Cardiac muscle cell (in vitro differentiated cells and primary cell): ENCODE measurements around the gene ATP5MG. TPM values are rescaled to one million over a fixed set of nuclear protein-coding genes. Genes with fewer than 3 reads are reported as not detected.

Source experiments
- DNase-seq, 2 donors: peaks; one replicate each; pipeline versions ENCODE4 v3.0.0 to v3.0.0-alpha.2; 2010 to 2017; ENCODE audit warnings: low read depth in 1 of 2, low spot score in 1 of 2
- H3K27ac ChIP-seq: fragments of 200-600 bp; sonication (generic); 2 replicates; pipeline ENCODE4 v1.5.1; 2016
- H3K27me3 ChIP-seq: fragments of 200-600 bp; sonication (generic); 2 replicates; pipeline ENCODE4 v1.6.0; 2016; ENCODE audit warnings: control low read depth
- H3K36me3 ChIP-seq: fragments of 200-600 bp; sonication (generic); 2 replicates; pipeline ENCODE4 v1.5.1; 2016; ENCODE audit warnings: control low read depth
- H3K4me1 ChIP-seq: fragments of 200-600 bp; sonication (generic); 2 replicates; pipeline ENCODE4 v1.8.1; 2017; ENCODE audit warnings: low read depth, mild to moderate bottlenecking, mixed run types
- H3K4me3 ChIP-seq: fragments of 200-600 bp; sonication (generic); 2 replicates; pipeline ENCODE4 v1.5.1; 2016; ENCODE audit warnings: mild to moderate bottlenecking
- H3K9me3 ChIP-seq: fragments of 200-600 bp; sonication (generic); 2 replicates; pipeline ENCODE4 v1.5.1; 2017; ENCODE audit warnings: low read depth, mild to moderate bottlenecking, control low read depth
- CTCF ChIP-seq: IDR thresholded peaks from 2 replicates; pipeline ENCODE4 v1.5.1; 2012; ENCODE audit warnings: low read depth, mild to moderate bottlenecking, low read length
- polyA plus RNA-seq: library from polyadenylated mRNA; unstranded; fragments of >200 nt; fragmentation: Nextera tagmentation; extraction: Ambion mirVana; gene quantifications from 2 replicates; pipeline ENCODE4 v1.2.1, GENCODE V29; 2016
- total RNA-seq: library from RNA; depleted of rRNA; stranded (reverse); fragments of >200 nt; gene quantifications from 2 replicates; pipeline ENCODE4 v1.2.3, GENCODE V29; 2016

The ATP5MG gene
- total and polyA plus RNA-seq, 2 experiments from 2014 or later, result 65.3 to 884 TPM

- TF ChIP-seq CTCF, result no peak
- H3K36me3 ChIP-seq, result peaks cover 30% of the 10 kb centered on the region
- H3K4me3 ChIP-seq, result no peak overlapping the region
- H3K4me1 ChIP-seq, result no peaks in the 10 kb centered on the region
- no peak overlapping the region for H3K27ac ChIP-seq
- no peaks in the 10 kb centered on the region for H3K27me3 ChIP-seq
- H3K9me3 ChIP-seq, result no peaks in the 10 kb centered on the region
- DNase-seq, result no peak
Measured at GRCh38 chr11:118366287-118366686, 35.1 kb upstream of the ATP5MG start.

GRCh38 chr11:118370774-118371173 lies 30.6 kb upstream of the ATP5MG start:
- Histone ChIP-seq H3K9me3 (no peaks in the 10 kb centered on the region), H3K36me3 (peaks cover 50% of the 10 kb centered on the region), H3K27me3 (no peaks in the 10 kb centered on the region), H3K4me1 (no peaks in the 10 kb centered on the region), H3K4me3 (no peak overlapping the region), H3K27ac (no peak overlapping the region)
- no peak for TF ChIP-seq CTCF
- DNase-seq, result no peak

- no peaks in the 10 kb centered on the region for H3K9me3 ChIP-seq
- no peaks in the 10 kb centered on the region for H3K4me1 ChIP-seq
- no peaks in the 10 kb centered on the region for H3K27me3 ChIP-seq
- DNase-seq, result no peak
- H3K27ac ChIP-seq, result no peak overlapping the region
- H3K36me3 ChIP-seq, result peaks cover 61% of the 10 kb centered on the region
- no peak overlapping the region for H3K4me3 ChIP-seq
- no peak for TF ChIP-seq CTCF
Measured at GRCh38 chr11:118373263-118373662, 28.1 kb upstream of the ATP5MG start.

GRCh38 chr11:118373871-118374270 lies 27.5 kb upstream of the ATP5MG start:
- no peak overlapping the region for H3K27ac ChIP-seq
- no peak overlapping the region for H3K4me3 ChIP-seq
- H3K9me3 ChIP-seq, result no peaks in the 10 kb centered on the region
- no peaks in the 10 kb centered on the region for H3K4me1 ChIP-seq
- peaks cover 55% of the 10 kb centered on the region for H3K36me3 ChIP-seq
- H3K27me3 ChIP-seq, result no peaks in the 10 kb centered on the region
- DNase-seq, result no peak
- no peak for TF ChIP-seq CTCF

- TF ChIP-seq CTCF, result no peak
- Histone ChIP-seq H3K27ac (no peak overlapping the region), H3K9me3 (no peaks in the 10 kb centered on the region), H3K4me1 (no peaks in the 10 kb centered on the region), H3K36me3 (peaks cover 46% of the 10 kb centered on the region), H3K27me3 (no peaks in the 10 kb centered on the region), H3K4me3 (no peak overlapping the region)
- DNase-seq, result peak in 1 of 2 donors; percentile 17
Measured at GRCh38 chr11:118374729-118375128, 26.7 kb upstream of the ATP5MG start.

GRCh38 chr11:118375978-118376377 lies 25.4 kb upstream of the ATP5MG start:
- TF ChIP-seq CTCF, result no peak
- no peak overlapping the region for H3K4me3 ChIP-seq
- no peak overlapping the region for H3K27ac ChIP-seq
- no peak for DNase-seq
- no peaks in the 10 kb centered on the region for H3K4me1 ChIP-seq
- peaks cover 44% of the 10 kb centered on the region for H3K36me3 ChIP-seq
- H3K9me3 ChIP-seq, result no peaks in the 10 kb centered on the region
- H3K27me3 ChIP-seq, result no peaks in the 10 kb centered on the region
